ENCODE data around the gene UNK.

DNA sequence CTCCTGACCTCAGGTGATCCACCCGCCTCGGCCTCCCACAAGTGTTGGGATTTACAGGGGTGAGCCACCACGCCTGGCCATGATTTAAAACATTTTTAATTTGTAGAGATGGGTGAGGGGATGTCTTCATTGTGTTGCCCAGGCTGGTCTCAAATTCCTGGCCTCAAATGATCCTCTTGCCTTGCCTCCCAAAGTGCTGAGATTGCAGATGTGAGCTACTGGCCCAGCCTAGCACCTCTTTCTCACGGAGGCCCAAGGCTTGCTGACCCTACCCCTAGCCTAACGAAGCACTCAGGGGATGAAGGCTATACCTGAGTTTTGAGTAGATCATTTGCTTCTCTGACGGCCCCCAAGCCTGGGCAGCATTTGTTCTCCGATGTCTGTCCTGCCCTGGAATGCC is 26.6 kb downstream of the UNK start:
- TF ChIP-seq, protein P1, sequence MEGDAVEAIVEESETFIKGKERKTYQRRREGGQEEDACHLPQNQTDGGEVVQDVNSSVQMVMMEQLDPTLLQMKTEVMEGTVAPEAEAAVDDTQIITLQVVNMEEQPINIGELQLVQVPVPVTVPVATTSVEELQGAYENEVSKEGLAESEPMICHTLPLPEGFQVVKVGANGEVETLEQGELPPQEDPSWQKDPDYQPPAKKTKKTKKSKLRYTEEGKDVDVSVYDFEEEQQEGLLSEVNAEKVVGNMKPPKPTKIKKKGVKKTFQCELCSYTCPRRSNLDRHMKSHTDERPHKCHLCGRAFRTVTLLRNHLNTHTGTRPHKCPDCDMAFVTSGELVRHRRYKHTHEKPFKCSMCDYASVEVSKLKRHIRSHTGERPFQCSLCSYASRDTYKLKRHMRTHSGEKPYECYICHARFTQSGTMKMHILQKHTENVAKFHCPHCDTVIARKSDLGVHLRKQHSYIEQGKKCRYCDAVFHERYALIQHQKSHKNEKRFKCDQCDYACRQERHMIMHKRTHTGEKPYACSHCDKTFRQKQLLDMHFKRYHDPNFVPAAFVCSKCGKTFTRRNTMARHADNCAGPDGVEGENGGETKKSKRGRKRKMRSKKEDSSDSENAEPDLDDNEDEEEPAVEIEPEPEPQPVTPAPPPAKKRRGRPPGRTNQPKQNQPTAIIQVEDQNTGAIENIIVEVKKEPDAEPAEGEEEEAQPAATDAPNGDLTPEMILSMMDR (IDR thresholded peaks at IDR 0.05): no peak
- no peak for TF ChIP-seq EZH2 (IDR thresholded peaks at IDR 0.05; ENCODE audit: borderline replicate concordance, insufficient read depth, low read depth, low read length, poor library complexity, severe bottlenecking)

Measured in B cell (primary cell).